H9 (cell line): ENCODE data around the gene ABI3. TPM values are rescaled to one million over a fixed set of nuclear protein-coding genes. Genes with fewer than 3 reads are reported as not detected.

ENCODE experiments used
- DNase-seq: peaks from one replicate; pipeline ENCODE4 v3.0.0-alpha.2; 2017
- H2AFZ ChIP-seq: one replicate; pipeline ENCODE4 v1.6.1; 2013; ENCODE audit warnings: mild to moderate bottlenecking, low read length, control low read depth, moderate library complexity
- H2AK5ac ChIP-seq: 2 replicates; pipeline ENCODE4 v1.6.1; 2013; ENCODE audit warnings: low read length, control low read depth, mixed read lengths; ENCODE audit not compliant: insufficient read length
- H2BK120ac ChIP-seq: one replicate; pipeline ENCODE4 v1.6.1; 2013; ENCODE audit warnings: low read depth, mild to moderate bottlenecking, low read length, control low read depth, inconsistent platforms; ENCODE audit not compliant: poor library complexity, severe bottlenecking
- H2BK12ac ChIP-seq: 2 replicates; pipeline ENCODE4 v1.6.1; 2013; ENCODE audit warnings: low read length, control low read depth, mixed read lengths, low read depth; ENCODE audit not compliant: insufficient read length
- H2BK15ac ChIP-seq: 2 replicates; pipeline ENCODE4 v1.6.1; 2013; ENCODE audit warnings: low read depth, low read length, control low read depth
- H2BK20ac ChIP-seq: one replicate; pipeline ENCODE4 v1.6.1; 2013; ENCODE audit warnings: low read depth, mild to moderate bottlenecking, low read length, control low read depth, inconsistent platforms; ENCODE audit not compliant: poor library complexity, severe bottlenecking
- H2BK5ac ChIP-seq: 2 replicates; pipeline ENCODE4 v1.6.1; 2013; ENCODE audit warnings: low read length, control low read depth, mixed read lengths; ENCODE audit not compliant: insufficient read length
- H3K14ac ChIP-seq: 2 replicates; pipeline ENCODE4 v1.6.1; 2013; ENCODE audit warnings: low read length, control low read depth; ENCODE audit not compliant: insufficient read depth
- H3K18ac ChIP-seq: 2 replicates; pipeline ENCODE4 v1.6.1; 2013; ENCODE audit warnings: low read depth, mild to moderate bottlenecking, mixed read lengths, low read length, control low read depth; ENCODE audit not compliant: insufficient read length
- H3K23ac ChIP-seq: 2 replicates; pipeline ENCODE4 v1.6.1; 2013; ENCODE audit warnings: low read length, control low read depth, mixed read lengths, low read depth; ENCODE audit not compliant: insufficient read length
- H3K23me2 ChIP-seq: 2 replicates; pipeline ENCODE4 v1.6.1; 2013; ENCODE audit warnings: low read depth, mild to moderate bottlenecking, mixed read lengths, low read length, control low read depth; ENCODE audit not compliant: insufficient read length, poor library complexity, severe bottlenecking
- H3K27ac ChIP-seq: 2 replicates; pipeline ENCODE4 v1.5.1; 2013; ENCODE audit warnings: low read length, control low read depth, mixed read lengths, low read depth; ENCODE audit not compliant: insufficient read length
- H3K27me3 ChIP-seq: 2 replicates; pipeline ENCODE4 v1.6.1; 2013; ENCODE audit warnings: low read length, control low read depth, inconsistent platforms; ENCODE audit not compliant: insufficient read depth
- H3K4ac ChIP-seq: 2 replicates; pipeline ENCODE4 v1.6.1; 2013; ENCODE audit warnings: low read depth, mild to moderate bottlenecking, control low read depth, inconsistent platforms, low read length, moderate library complexity
- H3K4me1 ChIP-seq: 2 replicates; pipeline ENCODE4 v1.6.1; 2013; ENCODE audit warnings: low read length, control low read depth, inconsistent platforms; ENCODE audit not compliant: insufficient read depth
- H3K4me2 ChIP-seq: 2 replicates; pipeline ENCODE4 v1.6.1; 2013; ENCODE audit warnings: low read length, control low read depth, mixed read lengths; ENCODE audit not compliant: insufficient read length, insufficient read depth
- H3K56ac ChIP-seq: 2 replicates; pipeline ENCODE4 v1.6.1; 2013; ENCODE audit warnings: low read depth, mild to moderate bottlenecking, mixed read lengths, low read length, control low read depth; ENCODE audit not compliant: insufficient read length
- H3K79me1 ChIP-seq: 2 replicates; pipeline ENCODE4 v1.6.1; 2013; ENCODE audit warnings: low read depth, mild to moderate bottlenecking, moderate library complexity, low read length, control low read depth, inconsistent platforms; ENCODE audit not compliant: insufficient read depth, poor library complexity, severe bottlenecking
- H3K79me2 ChIP-seq: 2 replicates; pipeline ENCODE4 v1.6.1; 2013; ENCODE audit warnings: low read length, control low read depth, inconsistent platforms; ENCODE audit not compliant: insufficient read depth
- H3K9ac ChIP-seq: 2 replicates; pipeline ENCODE4 v1.6.1; 2013; ENCODE audit warnings: low read length, control low read depth, mixed read lengths; ENCODE audit not compliant: insufficient read length; ENCODE audit errors: extremely low read depth
- H3K9me3 ChIP-seq: one replicate; pipeline ENCODE4 v1.6.1; 2013; ENCODE audit warnings: low read depth, low read length, inconsistent platforms; ENCODE audit not compliant: control insufficient read depth
- H3T11ph ChIP-seq: one replicate; pipeline ENCODE4 v1.6.1; 2013; ENCODE audit warnings: mild to moderate bottlenecking, low read length, control low read depth, inconsistent platforms
- H4K20me1 ChIP-seq: one replicate; pipeline ENCODE4 v1.6.1; 2013; ENCODE audit not compliant: control insufficient read depth, insufficient read length, insufficient read depth
- H4K5ac ChIP-seq: 2 replicates; pipeline ENCODE4 v1.6.1; 2013; ENCODE audit warnings: low read depth, mild to moderate bottlenecking, mixed read lengths, low read length, control low read depth; ENCODE audit not compliant: insufficient read length
- H4K8ac ChIP-seq: replicated peaks from 2 replicates; pipeline ENCODE4 v1.6.1; 2013; ENCODE audit warnings: low read length, control low read depth, mixed read lengths, low read depth; ENCODE audit not compliant: insufficient read length
- H4K91ac ChIP-seq: 2 replicates; pipeline ENCODE4 v1.6.1; 2013; ENCODE audit warnings: low read depth, mild to moderate bottlenecking, moderate library complexity, mixed read lengths, low read length, control low read depth; ENCODE audit not compliant: insufficient read length
- H3K27ac Mint-ChIP-seq, 3 experiments: 2 replicates in 2 of 3; 3 replicates in 1 of 3; pipeline ENCODE4 v1.8.0; 2020 to 2021; ENCODE audit warnings: mixed read lengths in 3 of 3, mild to moderate bottlenecking in 1 of 3, moderate library complexity in 1 of 3
- H3K27me3 Mint-ChIP-seq: 2 replicates; pipeline ENCODE4 v1.8.0; 2021; ENCODE audit warnings: low read depth, mild to moderate bottlenecking, moderate library complexity, mixed read lengths
- H3K36me3 Mint-ChIP-seq, 3 experiments: 2 replicates in 2 of 3; 3 replicates in 1 of 3; pipeline ENCODE4 v1.8.0; 2020 to 2021; ENCODE audit warnings: low read depth in 3 of 3, mixed read lengths in 3 of 3; ENCODE audit not compliant: insufficient read depth in 1 of 3
- H3K4me1 Mint-ChIP-seq, 2 experiments: 2 replicates each; pipeline ENCODE4 v1.8.0; 2020; ENCODE audit warnings: mixed read lengths in 2 of 2
- H3K4me3 Mint-ChIP-seq, 2 experiments: 2 replicates in 1 of 2; 3 replicates in 1 of 2; pipeline ENCODE4 v1.8.0; 2020 to 2021; ENCODE audit warnings: mild to moderate bottlenecking in 2 of 2, mixed read lengths in 2 of 2, moderate library complexity in 1 of 2
- H3K9me3 Mint-ChIP-seq, 2 experiments: 2 replicates in 1 of 2; 3 replicates in 1 of 2; pipeline ENCODE4 v1.8.0; 2020; ENCODE audit warnings: mild to moderate bottlenecking in 2 of 2, mixed read lengths in 2 of 2, moderate library complexity in 1 of 2
- WGBS: extraction: QIAGEN DNeasy Blood & Tissue Kit; methylation state at CpG from one replicate; pipeline ENCODE4 v1.1.7; 2013; ENCODE audit warnings: missing lambda C conversion rate, low lambda C conversion rate, mixed read lengths; ENCODE audit not compliant: insufficient read length; ENCODE audit errors: extremely low coverage; 5-methylcytosine and 5-hydroxymethylcytosine counted together
- total RNA-seq: library from RNA; stranded (reverse); gene quantifications from 2 replicates; pipeline ENCODE4 v1.2.1, GENCODE V29; 2021
- TF ChIP-seq, protein P1 (sequence below): fragments of 200-600 bp; sonication (generic); conservative IDR thresholded peaks from 3 replicates; pipeline ENCODE4 v1.8.0; 2021; ENCODE audit warnings: antibody characterized with exemption, mild to moderate bottlenecking

The ABI3 gene
- total RNA-seq, 1 experiment from 2014 or later: 2.1 TPM

DNA sequence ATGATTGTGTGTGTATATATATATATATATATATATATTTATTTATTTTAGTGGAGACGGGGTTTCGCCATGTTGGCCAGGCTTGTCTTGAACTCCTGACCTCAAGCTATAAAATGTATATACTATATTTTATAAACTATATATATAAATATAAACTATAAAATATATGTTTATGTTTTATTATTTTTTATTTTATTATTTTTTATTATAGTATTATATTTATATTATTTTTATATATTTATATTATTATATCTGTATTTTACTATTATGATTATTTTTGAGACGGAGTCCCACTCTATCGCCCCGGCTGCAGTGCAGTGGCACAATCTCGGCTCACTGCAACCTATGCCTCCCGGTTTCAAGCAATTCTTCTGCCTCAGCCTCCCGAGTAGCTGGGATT lies 30.5 kb downstream of the ABI3 start:
- no peaks in the 10 kb centered on the region; a peak in 1 of 5 replicates for H3K9me3 Mint-ChIP-seq
- Histone ChIP-seq H2AK5ac (no peak overlapping the region), H3K4ac (no peak overlapping the region), H2BK15ac (no peak overlapping the region), H2BK5ac (no peak overlapping the region), H3K56ac (no peak overlapping the region), H2BK120ac (no peak overlapping the region), H3K23me2 (no peaks in the 10 kb centered on the region), H3K27me3 (no peaks in the 10 kb centered on the region), H3K18ac (no peak overlapping the region), H4K8ac (no peak overlapping the region), H3T11ph (no peak overlapping the region), H3K79me2 (no peaks in the 10 kb centered on the region), H2BK20ac (no peak overlapping the region), H3K9me3 (no peaks in the 10 kb centered on the region), H3K4me1 (no peaks in the 10 kb centered on the region), H3K27ac (no peak overlapping the region), H3K14ac (no peak overlapping the region), H3K9ac (no peak overlapping the region), H3K79me1 (no peaks in the 10 kb centered on the region), H4K91ac (no peak overlapping the region), H4K20me1 (no peaks in the 10 kb centered on the region), H4K5ac (no peak overlapping the region), H2BK12ac (no peak overlapping the region), H3K4me2 (no peak overlapping the region), H3K23ac (no peak overlapping the region), H2AFZ (no peak overlapping the region)
- TF ChIP-seq, protein P1, sequence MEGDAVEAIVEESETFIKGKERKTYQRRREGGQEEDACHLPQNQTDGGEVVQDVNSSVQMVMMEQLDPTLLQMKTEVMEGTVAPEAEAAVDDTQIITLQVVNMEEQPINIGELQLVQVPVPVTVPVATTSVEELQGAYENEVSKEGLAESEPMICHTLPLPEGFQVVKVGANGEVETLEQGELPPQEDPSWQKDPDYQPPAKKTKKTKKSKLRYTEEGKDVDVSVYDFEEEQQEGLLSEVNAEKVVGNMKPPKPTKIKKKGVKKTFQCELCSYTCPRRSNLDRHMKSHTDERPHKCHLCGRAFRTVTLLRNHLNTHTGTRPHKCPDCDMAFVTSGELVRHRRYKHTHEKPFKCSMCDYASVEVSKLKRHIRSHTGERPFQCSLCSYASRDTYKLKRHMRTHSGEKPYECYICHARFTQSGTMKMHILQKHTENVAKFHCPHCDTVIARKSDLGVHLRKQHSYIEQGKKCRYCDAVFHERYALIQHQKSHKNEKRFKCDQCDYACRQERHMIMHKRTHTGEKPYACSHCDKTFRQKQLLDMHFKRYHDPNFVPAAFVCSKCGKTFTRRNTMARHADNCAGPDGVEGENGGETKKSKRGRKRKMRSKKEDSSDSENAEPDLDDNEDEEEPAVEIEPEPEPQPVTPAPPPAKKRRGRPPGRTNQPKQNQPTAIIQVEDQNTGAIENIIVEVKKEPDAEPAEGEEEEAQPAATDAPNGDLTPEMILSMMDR: no peak
- peaks cover 10 to 13% of the 10 kb centered on the region in 2 experiments for H3K4me1 Mint-ChIP-seq
- no peaks in the 10 kb centered on the region for H3K36me3 Mint-ChIP-seq
- no CpG with 5 or more reads among the region's 8 CpGs for WGBS
- H3K27me3 Mint-ChIP-seq: no peaks in the 10 kb centered on the region; the same call in 1 of the 2 replicates
- no peak overlapping the region for H3K4me3 Mint-ChIP-seq
- DNase-seq: no peak
- H3K27ac Mint-ChIP-seq: no peak overlapping the region
